Colonic mucosa (tissue), 4 donors: ENCODE measurements around the gene DMD. TPM values are rescaled to one million over a fixed set of nuclear protein-coding genes. Genes with fewer than 3 reads are reported as not detected.

ENCODE experiments used
- DNase-seq: peaks from one replicate; pipeline ENCODE4 v3.0.0-alpha.2; 2020
- H3K27ac ChIP-seq: fragments of 200-600 bp; one replicate; pipeline ENCODE4 v1.8.0; 2021
- H3K27me3 ChIP-seq: fragments of 200-600 bp; one replicate; pipeline ENCODE4 v1.8.0; 2021
- H3K36me3 ChIP-seq: fragments of 200-600 bp; one replicate; pipeline ENCODE4 v1.8.0; 2021
- H3K4me1 ChIP-seq: fragments of 200-600 bp; one replicate; pipeline ENCODE4 v1.8.0; 2021; ENCODE audit warnings: mild to moderate bottlenecking
- H3K4me3 ChIP-seq: fragments of 200-600 bp; one replicate; pipeline ENCODE4 v1.8.0; 2021
- H3K9ac ChIP-seq, 2 donors: one replicate each; pipeline ENCODE4 v1.7.0; 2013; ENCODE audit warnings: control low read depth in 2 of 2, low read depth in 2 of 2, low read length in 2 of 2
- H3K9me3 ChIP-seq: fragments of 200-600 bp; one replicate; pipeline ENCODE4 v1.8.0; 2021
- CTCF ChIP-seq: fragments of 200-600 bp; IDR thresholded peaks from one replicate; pipeline ENCODE4 v1.8.0; 2022; ENCODE audit warnings: antibody characterized with exemption, mild to moderate bottlenecking
- intact Hi-C: fragments of 100-400 bp; cut with DNase I; formaldehyde crosslinking; loops from one replicate; pipeline ENCODE4 v1.14.1; 2022
- total RNA-seq, 2 donors: library from RNA; stranded (reverse); fragmentation: NEBNext Ultra II Directional in 1 of 2; extraction: Animal tissue kit (Norgen Biotek cat#: 25700) in 1 of 2; gene quantifications; one replicate each; pipeline ENCODE4 v1.2.1, GENCODE V29; 2021
- donor health status: healthy.
- donor health status: DM: no; HTN: no; CAD: no.
- donor health status: DM: no; HTN: no; CAD: no.

DMD gene
- total RNA-seq, 2 donors from 2014 or later: 7.3 to 24.5 TPM

GRCh38 chrX:33126469-33126868 is 84.9 kb downstream of the DMD start:
- no peak overlapping the region for H3K4me3 ChIP-seq
- H3K27ac ChIP-seq: no peak overlapping the region
- no peaks in the 10 kb centered on the region for H3K27me3 ChIP-seq
- H3K9ac ChIP-seq: no peak overlapping the region
- TF ChIP-seq CTCF: no peak
- no peaks in the 10 kb centered on the region for H3K9me3 ChIP-seq
- DNase-seq: no peak
- no peaks in the 10 kb centered on the region for H3K4me1 ChIP-seq
- intact Hi-C loops: no loop called here
- H3K36me3 ChIP-seq: no peaks in the 10 kb centered on the region

- Histone ChIP-seq H3K9me3 (no peaks in the 10 kb centered on the region), H3K27me3 (no peaks in the 10 kb centered on the region), H3K4me3 (no peak overlapping the region), H3K36me3 (no peaks in the 10 kb centered on the region), H3K9ac (no peak overlapping the region), H3K4me1 (no peaks in the 10 kb centered on the region), H3K27ac (no peak overlapping the region)
- TF ChIP-seq CTCF: no peak
- DNase-seq: no peak
- intact Hi-C loops: no loop called here
These were observed 101.5 kb downstream of the DMD start for GRCh38 chrX:33109858-33110257.

GRCh38 chrX:33106737-33107136 is 104.6 kb downstream of the DMD start:
- no peak overlapping the region for H3K27ac ChIP-seq
- intact Hi-C loops: no loop called here
- no peak overlapping the region for H3K4me3 ChIP-seq
- H3K9ac ChIP-seq: no peak overlapping the region
- H3K4me1 ChIP-seq: no peaks in the 10 kb centered on the region
- no peak for DNase-seq
- no peaks in the 10 kb centered on the region for H3K36me3 ChIP-seq
- TF ChIP-seq CTCF: no peak
- H3K27me3 ChIP-seq: no peaks in the 10 kb centered on the region
- H3K9me3 ChIP-seq: no peaks in the 10 kb centered on the region

- TF ChIP-seq CTCF: no peak
- Histone ChIP-seq H3K27me3 (no peaks in the 10 kb centered on the region), H3K36me3 (no peaks in the 10 kb centered on the region), H3K4me3 (no peak overlapping the region), H3K9me3 (no peaks in the 10 kb centered on the region), H3K9ac (no peak overlapping the region), H3K4me1 (no peaks in the 10 kb centered on the region), H3K27ac (no peak overlapping the region)
- no peak for DNase-seq
- intact Hi-C loops: no loop called here
These were observed 116.3 kb downstream of the DMD start for GRCh38 chrX:33095079-33095478.

GRCh38 chrX:33087411-33087810 is 123.9 kb downstream of the DMD start:
- H3K4me3 ChIP-seq: no peak overlapping the region
- no peaks in the 10 kb centered on the region for H3K27me3 ChIP-seq
- intact Hi-C loops: no loop called here
- no peak for TF ChIP-seq CTCF
- no peaks in the 10 kb centered on the region for H3K4me1 ChIP-seq
- no peaks in the 10 kb centered on the region for H3K36me3 ChIP-seq
- DNase-seq: no peak
- H3K9ac ChIP-seq: no peak overlapping the region
- no peak overlapping the region for H3K27ac ChIP-seq
- H3K9me3 ChIP-seq: no peaks in the 10 kb centered on the region

GRCh38 chrX:33086886-33087285 is 124.5 kb downstream of the DMD start:
- Histone ChIP-seq H3K4me1 (no peaks in the 10 kb centered on the region), H3K9me3 (no peaks in the 10 kb centered on the region), H3K4me3 (no peak overlapping the region), H3K27ac (no peak overlapping the region), H3K9ac (no peak overlapping the region), H3K36me3 (no peaks in the 10 kb centered on the region), H3K27me3 (no peaks in the 10 kb centered on the region)
- no peak for DNase-seq
- no peak for TF ChIP-seq CTCF
- intact Hi-C loops: no loop called here
